HG02571 (cell line): ENCODE measurements around the gene RFLNA.

Experiments
- ATAC-seq: cut with Tn5 transposase; IDR thresholded peaks from one replicate; pipeline ENCODE4 v1.9.1; 2021; ENCODE audit warnings: mild to moderate bottlenecking, moderate library complexity; ENCODE audit not compliant: unreplicated experiment

Gene RFLNA

GRCh38 chr12:124335426-124336183 is 40.7 kb downstream of the RFLNA start:
- no peak for ATAC-seq

GRCh38 chr12:124336184-124336437 is 41.2 kb downstream of the RFLNA start:
- ATAC-seq = no peak

- ATAC-seq = no peak
These were observed 42.0 kb downstream of the RFLNA start for GRCh38 chr12:124336742-124337520.

DNA sequence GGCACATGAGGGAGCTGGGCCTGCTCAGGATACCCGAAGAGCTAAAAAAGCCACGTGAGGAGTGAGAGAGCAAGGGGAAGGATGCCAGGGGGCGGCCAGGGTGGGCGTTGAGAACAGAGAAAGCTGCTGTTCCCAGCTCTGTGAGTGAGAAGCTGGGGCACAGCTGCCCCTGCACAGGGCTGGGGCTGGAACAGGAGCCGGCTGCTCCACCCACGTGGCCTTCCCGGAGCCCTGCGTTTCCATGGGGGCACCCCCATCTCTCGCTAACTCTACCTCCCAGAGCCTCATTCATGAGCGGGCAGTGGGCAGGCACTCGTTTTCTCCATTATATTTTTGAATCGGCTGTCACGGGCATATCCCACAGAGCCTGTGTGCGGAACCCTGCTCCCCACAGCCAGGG is 42.7 kb downstream of the RFLNA start:
- no peak for ATAC-seq

GRCh38 chr12:124338448-124338847 is 43.6 kb downstream of the RFLNA start:
- no peak for ATAC-seq

GRCh38 chr12:124338876-124339603 is 44.1 kb downstream of the RFLNA start:
- ATAC-seq = no peak

DNA sequence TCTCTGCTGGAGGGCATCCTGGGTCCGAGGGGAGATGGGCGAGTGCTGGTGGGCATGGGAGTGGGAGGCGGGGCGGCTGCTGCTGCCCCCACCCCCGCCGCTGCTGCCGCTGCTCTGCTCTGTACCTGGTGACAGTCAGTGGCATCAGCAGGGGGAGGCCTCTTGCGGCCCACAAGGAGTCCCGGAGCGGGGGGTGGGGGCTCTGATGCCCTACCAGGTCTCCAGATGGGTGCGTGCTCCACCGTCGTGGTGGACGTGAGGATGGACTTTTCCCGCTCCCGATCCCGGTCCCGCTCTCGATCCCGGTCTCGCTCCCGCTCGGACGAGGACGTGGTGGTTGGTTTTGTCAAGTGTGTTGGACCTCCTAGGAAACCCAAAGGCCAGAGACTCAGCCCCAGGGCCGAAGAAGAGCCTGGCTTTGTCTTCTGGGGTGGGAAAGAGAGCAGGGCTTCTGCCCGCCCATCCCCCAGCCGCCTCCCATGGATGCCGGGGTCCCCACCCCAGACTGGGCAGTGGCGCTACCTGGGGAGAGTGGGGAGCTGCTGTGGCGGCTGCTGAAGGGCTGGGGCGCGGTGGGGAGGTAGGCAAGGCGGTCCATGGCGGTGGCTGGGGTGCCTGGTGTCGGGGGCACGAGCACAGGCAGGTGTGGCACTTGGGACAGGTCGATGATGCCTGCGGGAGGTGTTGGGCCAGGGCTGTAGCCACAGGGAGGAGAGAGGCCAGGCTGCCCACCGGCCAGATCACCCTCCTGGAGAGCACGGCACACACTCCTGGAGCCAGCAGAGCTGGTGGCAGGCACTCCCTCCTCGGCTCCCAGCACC is 45.4 kb downstream of the RFLNA start:
- no peak for ATAC-seq

GRCh38 chr12:124341645-124342069 is 46.8 kb downstream of the RFLNA start:
- no peak for ATAC-seq

GRCh38 chr12:124344022-124344421 is 49.1 kb downstream of the RFLNA start:
- no peak for ATAC-seq

- ATAC-seq = no peak
These were observed 49.6 kb downstream of the RFLNA start for GRCh38 chr12:124344526-124344925.

GRCh38 chr12:124345795-124346194 is 50.9 kb downstream of the RFLNA start:
- no peak for ATAC-seq

- no peak for ATAC-seq
These were observed 51.7 kb downstream of the RFLNA start for GRCh38 chr12:124346425-124347168.

GRCh38 chr12:124347335-124347734 is 52.4 kb downstream of the RFLNA start:
- no peak for ATAC-seq

GRCh38 chr12:124347805-124348658 is 53.1 kb downstream of the RFLNA start:
- ATAC-seq = no peak

DNA sequence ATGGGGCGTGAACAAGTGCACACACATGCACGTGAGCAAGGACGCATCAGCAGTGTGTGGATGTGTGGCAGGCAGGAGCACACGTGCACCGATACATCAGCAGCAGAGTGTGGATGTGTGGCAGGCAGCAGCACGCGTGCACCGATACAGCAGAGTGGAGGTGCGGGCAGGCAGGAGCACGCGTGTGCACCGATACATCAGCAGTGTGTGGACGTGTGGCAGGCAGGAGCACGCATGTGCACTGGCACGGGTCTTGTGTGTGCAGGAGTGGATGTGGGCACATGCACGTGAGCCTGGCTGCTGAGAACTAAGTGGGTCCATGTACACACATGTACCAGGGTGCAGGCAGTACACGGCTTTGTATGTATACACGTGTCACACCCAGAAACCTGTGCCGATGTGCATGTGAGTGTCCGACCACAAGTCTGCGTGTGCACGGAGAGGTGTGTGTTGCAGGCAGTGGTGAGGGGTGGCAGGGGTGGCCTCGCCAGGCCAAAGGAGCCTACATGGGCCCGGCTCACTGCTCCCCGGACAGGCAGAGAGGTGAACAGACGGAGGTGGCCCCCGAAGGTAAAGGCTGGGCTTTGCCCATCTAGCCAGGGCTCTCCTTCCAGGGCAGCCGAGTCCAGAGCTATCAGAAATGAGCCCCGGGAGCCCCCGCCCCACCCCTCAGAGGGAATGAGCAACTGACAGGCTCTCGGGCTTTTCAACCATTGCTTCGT is 53.9 kb downstream of the RFLNA start:
- ATAC-seq = no peak

DNA sequence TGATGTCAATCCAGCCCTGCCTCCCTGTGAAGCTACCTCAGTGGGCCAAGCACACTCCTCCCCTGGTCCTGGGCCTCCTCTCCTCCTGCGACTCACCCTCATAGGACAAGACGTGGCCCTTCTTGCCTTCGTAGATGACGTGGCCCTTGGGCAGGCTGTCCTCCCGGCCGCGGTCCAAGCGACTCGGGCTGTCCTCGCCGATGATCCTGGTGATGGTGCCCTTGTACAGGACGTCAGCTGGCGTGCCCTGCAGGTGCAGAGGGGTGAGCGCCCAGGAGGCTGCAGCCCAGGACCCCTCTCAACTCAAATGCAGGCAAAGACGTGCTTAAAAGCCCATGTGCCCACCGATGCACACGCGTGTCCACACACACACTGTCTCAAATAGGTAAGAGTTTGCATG is 55.6 kb downstream of the RFLNA start:
- ATAC-seq = no peak

DNA sequence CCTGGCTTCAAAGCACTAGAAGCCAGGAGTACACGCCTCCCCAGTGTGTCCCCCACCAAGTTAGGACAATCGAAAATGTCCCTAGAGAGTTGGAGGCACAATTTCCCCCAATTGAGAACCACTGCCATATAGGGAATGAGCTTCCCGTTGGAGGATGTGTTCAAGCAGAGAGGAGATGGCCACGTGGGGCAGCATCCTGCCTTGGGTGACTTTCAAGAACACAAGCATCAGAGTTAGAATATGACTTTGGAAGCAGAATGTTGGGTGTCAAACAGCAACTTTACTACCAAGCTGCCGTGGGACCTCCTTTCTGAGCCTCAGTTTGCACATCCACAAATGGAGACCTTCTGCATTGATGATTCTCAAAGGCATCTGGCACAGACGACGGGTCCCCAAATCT is 56.5 kb downstream of the RFLNA start:
- no peak for ATAC-seq

DNA sequence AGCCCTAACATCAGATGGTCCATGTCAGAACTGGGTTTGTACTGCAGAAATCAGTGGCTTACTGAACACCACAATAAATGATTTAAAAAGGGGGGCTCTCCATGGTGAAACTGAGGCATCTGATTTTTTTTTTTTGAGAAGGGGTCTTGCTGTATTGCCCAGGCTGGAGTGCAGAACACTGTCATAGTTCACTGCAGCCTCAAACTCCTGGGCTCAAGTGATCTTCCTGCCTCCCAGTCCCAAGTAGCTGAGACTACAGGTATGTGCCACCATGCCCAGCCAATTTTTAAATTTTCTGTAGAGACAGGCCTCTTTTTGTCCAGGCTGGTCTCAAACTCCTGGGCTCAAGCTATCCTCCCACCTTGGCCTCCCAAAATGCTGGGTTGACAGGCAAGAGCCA is 57.4 kb downstream of the RFLNA start:
- no peak for ATAC-seq

- ATAC-seq = no peak
These were observed 57.9 kb downstream of the RFLNA start for GRCh38 chr12:124352839-124353238.
